Measurements from ENCODE around the gene TMEM185A. TPM values are rescaled to one million over a fixed set of nuclear protein-coding genes. Genes with fewer than 3 reads are reported as not detected.
"Not testable (repeated sequence)": the region's sequence is repeated elsewhere in the genome, so short reads cannot be mapped to it uniquely, and the experiment has no call there.

TMEM185A gene
- total and polyA plus RNA-seq, 4 donors, result 31.7 to 45.6 (median 38.0) TPM

GRCh38 chrX:149568701-149569296 lies 62.8 kb downstream of the TMEM185A start:
- Histone ChIP-seq H3K27ac (ENCODE audit: low read depth, low read length) (no peak overlapping the region), H3K36me3 (ENCODE audit: control insufficient read depth, insufficient read depth, low read length) (no peaks in the 10 kb centered on the region), H3K4me1 (ENCODE audit: control insufficient read depth, insufficient read depth, low read length) (no peaks in the 10 kb centered on the region), H3K27me3 (ENCODE audit: control insufficient read depth, insufficient read depth, low read length) (no peaks in the 10 kb centered on the region), H3K4me3 (ENCODE audit: low read depth, low read length) (no peak overlapping the region), H3K9me3 (ENCODE audit: control insufficient read depth, insufficient read depth, low read length) (no peaks in the 10 kb centered on the region)
- 71% methylated on average over 3 of the region's 5 CpGs for WGBS (ENCODE audit: insufficient coverage)
- no peak for DNase-seq (ENCODE audit: low read depth in 4 of 6, low spot score in 6 of 6)

- WGBS (ENCODE audit: insufficient coverage), result 71% methylated on average over 7 of the region's 7 CpGs
- H3K4me3 ChIP-seq (ENCODE audit: low read depth, low read length), result no peak overlapping the region
- no peaks in the 10 kb centered on the region for H3K4me1 ChIP-seq (ENCODE audit: control insufficient read depth, insufficient read depth, low read length)
- H3K27me3 ChIP-seq (ENCODE audit: control insufficient read depth, insufficient read depth, low read length), result no peaks in the 10 kb centered on the region
- H3K9me3 ChIP-seq (ENCODE audit: control insufficient read depth, insufficient read depth, low read length), result no peaks in the 10 kb centered on the region
- no peak for DNase-seq (ENCODE audit: low read depth in 4 of 6, low spot score in 6 of 6)
- no peak overlapping the region for H3K27ac ChIP-seq (ENCODE audit: low read depth, low read length)
- no peaks in the 10 kb centered on the region for H3K36me3 ChIP-seq (ENCODE audit: control insufficient read depth, insufficient read depth, low read length)
These were observed 63.8 kb downstream of the TMEM185A start for GRCh38 chrX:149567621-149568417.

DNA sequence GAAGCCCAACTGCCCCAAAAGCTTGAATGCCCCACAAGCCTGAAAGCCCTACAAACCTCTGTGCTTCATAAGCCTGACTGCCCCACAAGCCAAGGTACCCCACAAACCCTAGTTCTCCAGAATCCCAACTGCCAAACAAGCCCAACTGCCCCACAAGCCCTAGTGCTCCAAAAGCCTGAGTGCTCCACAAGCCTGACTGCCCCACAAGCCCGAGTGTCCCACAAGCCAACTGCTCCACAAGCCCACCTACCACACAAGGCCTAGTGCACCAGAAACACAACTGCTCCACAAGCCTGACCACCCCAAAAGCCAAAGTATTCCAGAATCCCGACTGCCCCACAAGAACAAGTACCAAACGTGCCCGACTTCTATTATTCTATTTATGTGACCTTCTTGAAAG lies 68.2 kb downstream of the TMEM185A start:
- Histone ChIP-seq H3K36me3 (ENCODE audit: control insufficient read depth, insufficient read depth, low read length) (no peaks in the 10 kb centered on the region), H3K4me3 (ENCODE audit: low read depth, low read length) (no peak overlapping the region), H3K27ac (ENCODE audit: low read depth, low read length) (no peak overlapping the region), H3K4me1 (ENCODE audit: control insufficient read depth, insufficient read depth, low read length) (no peaks in the 10 kb centered on the region), H3K9me3 (ENCODE audit: control insufficient read depth, insufficient read depth, low read length) (no peaks in the 10 kb centered on the region), H3K27me3 (ENCODE audit: control insufficient read depth, insufficient read depth, low read length) (no peaks in the 10 kb centered on the region)
- no peak for DNase-seq (ENCODE audit: low read depth in 4 of 6, low spot score in 6 of 6)
- WGBS (ENCODE audit: insufficient coverage), result 67% methylated on average over 1 of the region's 4 CpGs

DNA sequence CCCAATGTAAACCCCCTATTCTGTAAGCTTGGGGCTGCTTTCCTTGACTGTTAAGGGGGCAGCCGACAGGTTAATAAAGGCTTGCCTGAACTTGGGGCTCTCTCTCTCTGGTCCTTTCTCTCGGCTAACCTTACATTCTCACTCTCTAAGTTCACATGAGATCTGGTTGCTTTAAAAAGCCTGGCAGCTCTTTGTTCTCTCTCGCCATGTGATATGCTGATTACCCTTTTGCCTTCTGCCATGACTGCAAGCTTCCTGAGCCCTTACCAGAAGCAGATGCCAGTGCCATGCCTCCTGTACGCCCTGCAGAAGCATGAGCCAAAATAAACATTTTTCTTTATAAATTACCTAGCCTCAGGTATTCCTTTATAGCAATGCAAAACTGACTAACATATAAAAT lies 76.3 kb downstream of the TMEM185A start:
- H3K27ac ChIP-seq (ENCODE audit: low read depth, low read length); H3K4me3 ChIP-seq (ENCODE audit: low read depth, low read length); DNase-seq (ENCODE audit: low read depth in 4 of 6, low spot score in 6 of 6); H3K27me3 ChIP-seq (ENCODE audit: control insufficient read depth, insufficient read depth, low read length); H3K4me1 ChIP-seq (ENCODE audit: control insufficient read depth, insufficient read depth, low read length); H3K36me3 ChIP-seq (ENCODE audit: control insufficient read depth, insufficient read depth, low read length); H3K9me3 ChIP-seq (ENCODE audit: control insufficient read depth, insufficient read depth, low read length): not testable (repeated sequence)
- no CpG with 5 or more reads among the region's 4 CpGs for WGBS (ENCODE audit: insufficient coverage)

GRCh38 chrX:149551939-149552248 lies 79.7 kb downstream of the TMEM185A start:
- not testable (repeated sequence) for H3K36me3 ChIP-seq (ENCODE audit: control insufficient read depth, insufficient read depth, low read length)
- WGBS (ENCODE audit: insufficient coverage), result no CpG with 5 or more reads among the region's 6 CpGs

DNA sequence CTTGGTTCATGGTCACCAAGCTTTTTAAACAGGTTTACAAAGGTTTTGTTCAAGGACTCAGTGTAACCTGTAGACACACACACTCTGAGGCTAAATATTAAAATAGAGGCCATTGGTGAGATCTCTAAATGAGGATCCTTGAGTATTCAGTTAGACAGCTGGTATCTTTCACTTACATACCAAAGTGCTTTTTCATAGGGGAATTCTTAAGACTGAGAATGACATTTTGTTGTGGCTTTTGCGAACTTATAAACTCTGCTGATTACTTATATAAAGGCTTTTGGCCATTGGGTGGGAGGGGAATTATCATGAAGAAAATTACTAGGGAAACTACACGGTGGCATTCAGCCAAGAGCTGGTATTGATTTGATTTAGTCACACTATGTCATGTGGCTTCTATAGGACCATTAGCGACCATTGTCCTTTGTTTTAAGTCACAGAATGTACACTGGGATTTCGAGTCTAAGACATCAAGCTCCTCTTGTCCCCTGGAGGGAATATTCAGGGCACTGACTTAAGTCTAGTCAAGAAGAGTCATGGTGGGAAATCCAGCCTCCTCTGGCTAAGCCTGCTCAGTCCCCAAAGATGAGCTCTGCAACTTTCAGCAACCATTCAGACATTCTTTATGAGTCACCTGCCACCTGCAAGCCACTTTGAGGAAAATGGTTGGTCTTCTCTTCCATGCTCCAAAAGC lies 80.2 kb downstream of the TMEM185A start:
- not testable (repeated sequence) for H3K36me3 ChIP-seq (ENCODE audit: control insufficient read depth, insufficient read depth, low read length); H3K4me3 ChIP-seq (ENCODE audit: low read depth, low read length); DNase-seq (ENCODE audit: low read depth in 4 of 6, low spot score in 6 of 6); H3K9me3 ChIP-seq (ENCODE audit: control insufficient read depth, insufficient read depth, low read length); H3K27me3 ChIP-seq (ENCODE audit: control insufficient read depth, insufficient read depth, low read length); H3K27ac ChIP-seq (ENCODE audit: low read depth, low read length); H3K4me1 ChIP-seq (ENCODE audit: control insufficient read depth, insufficient read depth, low read length)
- no CpG with 5 or more reads among the region's 4 CpGs for WGBS (ENCODE audit: insufficient coverage)

More at GRCh38 chrX:149551939-149552248, 79.7 kb downstream of the TMEM185A start:
- not testable (repeated sequence) for H3K27me3 ChIP-seq (ENCODE audit: control insufficient read depth, insufficient read depth, low read length); H3K4me3 ChIP-seq (ENCODE audit: low read depth, low read length); H3K27ac ChIP-seq (ENCODE audit: low read depth, low read length); H3K4me1 ChIP-seq (ENCODE audit: control insufficient read depth, insufficient read depth, low read length); DNase-seq (ENCODE audit: low read depth in 4 of 6, low spot score in 6 of 6); H3K9me3 ChIP-seq (ENCODE audit: control insufficient read depth, insufficient read depth, low read length)

DNA sequence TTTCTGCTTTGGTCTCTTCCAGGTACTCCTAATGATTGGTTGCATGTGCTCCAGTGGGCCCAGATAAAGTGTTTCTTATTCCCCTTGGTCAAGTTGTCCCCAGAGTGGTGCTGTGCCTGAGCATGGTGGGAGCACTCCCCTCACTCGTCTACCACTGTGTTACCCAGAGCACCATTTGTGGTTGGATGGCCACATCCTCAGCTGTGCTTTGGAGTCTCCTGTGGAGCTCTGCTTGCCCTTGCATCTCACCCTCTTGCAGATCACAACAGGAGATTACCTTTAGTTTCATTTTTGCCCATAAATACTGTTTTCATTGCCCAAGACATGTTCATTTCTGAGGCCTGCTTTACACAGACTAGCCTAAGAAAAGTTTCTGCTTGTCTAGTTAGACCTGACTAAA lies 81.1 kb downstream of the TMEM185A start:
- DNase-seq (ENCODE audit: low read depth in 4 of 6, low spot score in 6 of 6), result not testable (repeated sequence)
- no CpG with 5 or more reads among the region's 1 CpG for WGBS (ENCODE audit: insufficient coverage)

DNA sequence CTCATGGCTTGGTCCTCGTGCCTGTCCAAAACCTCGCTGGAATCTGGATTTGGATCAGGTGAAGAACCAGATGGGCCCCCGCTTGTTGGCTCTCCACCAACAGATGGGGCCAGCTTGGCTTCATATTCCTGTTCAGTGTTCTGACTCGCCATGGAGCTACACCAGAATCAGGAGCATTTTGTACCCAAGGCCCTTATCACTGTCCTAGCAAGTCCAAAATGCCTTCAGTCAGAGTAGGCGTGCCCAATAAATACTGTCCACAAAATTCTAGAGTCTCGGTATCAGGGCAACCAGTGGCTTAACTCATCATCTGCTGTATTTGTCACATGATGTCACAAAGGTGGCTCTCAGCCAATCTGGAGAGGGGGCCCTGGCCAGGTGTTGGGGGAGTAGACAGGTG lies 81.9 kb downstream of the TMEM185A start, which contains the start of gene HSFX3:
Gene HSFX3, minus strand, starts transcription at position 224 of the 400 bp plus-strand sequence. Its CDS starts 72 bp downstream, at position 152.
- not testable (repeated sequence) for H3K9me3 ChIP-seq (ENCODE audit: control insufficient read depth, insufficient read depth, low read length); H3K27ac ChIP-seq (ENCODE audit: low read depth, low read length); H3K4me1 ChIP-seq (ENCODE audit: control insufficient read depth, insufficient read depth, low read length); H3K4me3 ChIP-seq (ENCODE audit: low read depth, low read length); H3K36me3 ChIP-seq (ENCODE audit: control insufficient read depth, insufficient read depth, low read length); DNase-seq (ENCODE audit: low read depth in 4 of 6, low spot score in 6 of 6); H3K27me3 ChIP-seq (ENCODE audit: control insufficient read depth, insufficient read depth, low read length)
- no CpG with 5 or more reads among the region's 6 CpGs for WGBS (ENCODE audit: insufficient coverage)

More for the DNA sequence above, 81.1 kb downstream of the TMEM185A start:
- H3K27me3 ChIP-seq (ENCODE audit: control insufficient read depth, insufficient read depth, low read length); H3K9me3 ChIP-seq (ENCODE audit: control insufficient read depth, insufficient read depth, low read length); H3K4me3 ChIP-seq (ENCODE audit: low read depth, low read length); H3K36me3 ChIP-seq (ENCODE audit: control insufficient read depth, insufficient read depth, low read length); H3K27ac ChIP-seq (ENCODE audit: low read depth, low read length); H3K4me1 ChIP-seq (ENCODE audit: control insufficient read depth, insufficient read depth, low read length): not testable (repeated sequence)

- WGBS (ENCODE audit: insufficient coverage), result no CpG with 5 or more reads among the region's 3 CpGs
- H3K4me1 ChIP-seq (ENCODE audit: control insufficient read depth, insufficient read depth, low read length); H3K27ac ChIP-seq (ENCODE audit: low read depth, low read length); H3K4me3 ChIP-seq (ENCODE audit: low read depth, low read length); H3K36me3 ChIP-seq (ENCODE audit: control insufficient read depth, insufficient read depth, low read length); DNase-seq (ENCODE audit: low read depth in 4 of 6, low spot score in 6 of 6); H3K9me3 ChIP-seq (ENCODE audit: control insufficient read depth, insufficient read depth, low read length); H3K27me3 ChIP-seq (ENCODE audit: control insufficient read depth, insufficient read depth, low read length): not testable (repeated sequence)
These were observed 83.8 kb downstream of the TMEM185A start for GRCh38 chrX:149547782-149548181.
